ENCODE data around the gene COX5A. TPM values are rescaled to one million over a fixed set of nuclear protein-coding genes. Genes with fewer than 3 reads are reported as not detected.

COX5A gene
- total RNA-seq, 4 donors from 2014 or later, result 27.8 to 51.3 (median 32.1) TPM

DNA sequence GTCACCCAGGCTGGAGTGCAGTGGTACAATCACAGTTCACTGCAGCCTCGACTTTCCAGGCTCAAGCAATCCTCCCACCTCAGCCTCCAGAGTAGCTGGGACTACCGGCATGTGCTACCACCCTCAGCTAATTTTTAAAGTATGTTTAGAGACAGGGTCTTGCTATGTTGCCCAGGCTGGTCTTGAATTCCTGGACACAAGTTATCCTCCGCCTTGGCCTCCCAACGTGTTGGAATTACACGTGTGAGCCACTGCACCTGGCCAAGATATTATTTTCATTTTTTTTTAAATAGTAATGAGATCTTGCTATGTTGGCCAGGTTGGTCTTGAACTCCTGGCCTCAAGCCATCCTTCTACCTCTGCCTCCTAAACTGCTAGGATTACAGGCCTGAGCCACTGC lies 52.4 kb downstream of the COX5A start:
- H3K9me3 ChIP-seq, result no peaks in the 10 kb centered on the region
- DNase-seq (ENCODE audit: low spot score in 2 of 2), result no peak
- peaks cover 0 to 29% (median 11%) of the 10 kb centered on the region in 4 donors for H3K4me1 ChIP-seq
- H3K27me3 ChIP-seq, result no peaks in the 10 kb centered on the region
- no peak overlapping the region for H3K4me3 ChIP-seq
- no peak overlapping the region for H3K27ac ChIP-seq
- 89% methylated on average over 5 of the region's 5 CpGs for WGBS, 2 donors
- TF ChIP-seq EP300 (IDR thresholded peaks at IDR 0.05) (no peak), POLR2A (IDR thresholded peaks at IDR 0.05) (no peak)
- TF ChIP-seq, protein P1, sequence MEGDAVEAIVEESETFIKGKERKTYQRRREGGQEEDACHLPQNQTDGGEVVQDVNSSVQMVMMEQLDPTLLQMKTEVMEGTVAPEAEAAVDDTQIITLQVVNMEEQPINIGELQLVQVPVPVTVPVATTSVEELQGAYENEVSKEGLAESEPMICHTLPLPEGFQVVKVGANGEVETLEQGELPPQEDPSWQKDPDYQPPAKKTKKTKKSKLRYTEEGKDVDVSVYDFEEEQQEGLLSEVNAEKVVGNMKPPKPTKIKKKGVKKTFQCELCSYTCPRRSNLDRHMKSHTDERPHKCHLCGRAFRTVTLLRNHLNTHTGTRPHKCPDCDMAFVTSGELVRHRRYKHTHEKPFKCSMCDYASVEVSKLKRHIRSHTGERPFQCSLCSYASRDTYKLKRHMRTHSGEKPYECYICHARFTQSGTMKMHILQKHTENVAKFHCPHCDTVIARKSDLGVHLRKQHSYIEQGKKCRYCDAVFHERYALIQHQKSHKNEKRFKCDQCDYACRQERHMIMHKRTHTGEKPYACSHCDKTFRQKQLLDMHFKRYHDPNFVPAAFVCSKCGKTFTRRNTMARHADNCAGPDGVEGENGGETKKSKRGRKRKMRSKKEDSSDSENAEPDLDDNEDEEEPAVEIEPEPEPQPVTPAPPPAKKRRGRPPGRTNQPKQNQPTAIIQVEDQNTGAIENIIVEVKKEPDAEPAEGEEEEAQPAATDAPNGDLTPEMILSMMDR (IDR thresholded peaks at IDR 0.05), result no peak
- no peaks in the 10 kb centered on the region for H3K36me3 ChIP-seq

DNA sequence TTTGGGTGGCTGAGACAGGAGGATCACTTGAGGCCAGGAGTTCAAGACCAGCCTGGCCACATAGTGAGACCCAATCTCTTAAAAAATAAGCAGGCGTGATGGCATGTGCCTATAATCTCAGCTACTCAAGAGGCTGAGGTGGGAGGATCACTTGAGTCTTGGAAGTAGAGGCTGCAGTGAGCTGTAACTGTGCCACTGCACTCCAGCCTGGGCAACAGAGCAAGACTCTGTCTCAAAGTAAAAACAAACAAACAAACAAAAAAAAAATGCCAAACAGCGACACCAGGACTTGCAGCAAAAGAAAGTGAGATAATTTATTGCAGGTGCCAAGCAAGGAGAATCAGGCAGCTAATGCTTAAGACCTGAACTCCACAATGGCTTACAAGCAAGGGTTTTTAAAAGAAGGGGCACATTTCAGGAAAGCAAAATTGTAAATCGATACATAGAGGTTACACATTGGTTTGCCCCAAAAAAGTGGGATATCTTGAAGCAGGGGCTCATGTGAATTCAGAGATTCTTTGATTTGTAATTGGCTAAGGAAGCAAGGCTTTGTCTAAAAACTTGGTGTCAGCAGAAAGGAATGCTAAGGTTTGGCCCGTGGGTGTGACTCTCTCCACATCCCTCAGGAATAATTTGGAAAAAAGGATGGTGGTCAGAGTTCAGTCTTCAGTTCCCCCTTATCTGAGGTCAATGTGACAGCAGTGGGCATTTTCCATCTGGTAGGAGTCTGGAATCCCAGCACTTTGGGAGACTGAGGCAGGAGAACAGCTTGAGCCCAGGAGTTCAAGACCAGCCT lies 53.2 kb downstream of the COX5A start:
- H3K27me3 ChIP-seq, result no peaks in the 10 kb centered on the region
- no peak for TF ChIP-seq POLR2A (IDR thresholded peaks at IDR 0.05)
- TF ChIP-seq, protein P1 (IDR thresholded peaks at IDR 0.05), result no peak
- no peak for TF ChIP-seq EP300 (IDR thresholded peaks at IDR 0.05)
- H3K9me3 ChIP-seq, result no peaks in the 10 kb centered on the region
- H3K4me1 ChIP-seq, result peaks cover 0 to 26% (median 9%) of the 10 kb centered on the region in 4 donors
- H3K4me3 ChIP-seq, result no peak overlapping the region
- WGBS, 2 donors, result 56 to 58% methylated on average over 4 of the region's 4 CpGs
- H3K27ac ChIP-seq, result no peak overlapping the region
- no peaks in the 10 kb centered on the region for H3K36me3 ChIP-seq
- no peak for DNase-seq (ENCODE audit: low spot score in 2 of 2)

DNA sequence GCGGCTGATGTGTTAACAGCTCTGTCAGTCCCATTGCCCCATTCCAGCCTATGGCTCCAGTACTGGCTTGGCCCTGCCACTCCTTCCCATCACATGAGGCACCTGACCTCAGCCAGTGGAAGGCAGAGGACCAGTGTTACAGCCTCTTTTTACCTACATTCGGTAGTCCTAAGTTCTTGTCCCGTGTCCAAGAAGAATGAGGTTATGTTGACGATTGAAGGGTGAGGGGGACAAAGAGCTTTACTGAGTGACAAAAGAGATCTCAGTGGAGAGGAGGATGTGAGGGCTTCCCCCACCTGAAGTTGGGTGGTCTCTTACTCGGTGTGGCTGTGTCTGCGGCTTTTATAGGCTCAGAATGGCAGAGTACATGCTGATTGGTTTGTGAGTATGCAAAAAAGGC lies 55.3 kb downstream of the COX5A start:
- H3K9me3 ChIP-seq, result no peaks in the 10 kb centered on the region
- H3K27me3 ChIP-seq, result no peaks in the 10 kb centered on the region
- WGBS, 2 donors, result 92 to 94% methylated on average over 6 of the region's 6 CpGs
- peaks cover 0 to 14% (median 0%) of the 10 kb centered on the region in 4 donors for H3K4me1 ChIP-seq
- no peak overlapping the region for H3K4me3 ChIP-seq
- no peak overlapping the region for H3K27ac ChIP-seq
- TF ChIP-seq POLR2A (IDR thresholded peaks at IDR 0.05) (no peak), EP300 (IDR thresholded peaks at IDR 0.05) (no peak)
- TF ChIP-seq, protein P1 (IDR thresholded peaks at IDR 0.05), result no peak
- no peaks in the 10 kb centered on the region for H3K36me3 ChIP-seq
- DNase-seq (ENCODE audit: low spot score in 2 of 2), result no peak

DNA sequence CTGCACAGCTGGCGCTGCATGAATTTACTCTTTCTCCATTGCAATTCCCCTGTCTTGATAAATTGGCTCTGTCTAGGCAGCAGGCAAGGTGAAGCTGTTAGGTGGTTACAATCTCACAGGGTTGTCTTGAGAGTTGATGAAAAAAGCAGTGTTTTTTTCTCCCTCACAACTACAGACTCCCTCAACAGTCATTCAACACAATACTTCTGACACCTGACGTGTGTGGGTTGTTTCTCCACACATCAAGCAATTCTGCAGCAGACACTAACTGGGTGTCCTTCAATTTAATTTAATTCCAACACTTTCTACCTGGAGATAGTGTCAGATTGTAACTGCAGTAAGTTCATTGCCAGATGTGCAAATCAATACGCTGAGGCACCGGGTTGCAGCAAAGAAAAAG lies 59.6 kb downstream of the COX5A start:
- Histone ChIP-seq H3K27ac (no peak overlapping the region), H3K4me1 (peaks cover 0 to 6% (median 0%) of the 10 kb centered on the region in 4 donors), H3K9me3 (no peaks in the 10 kb centered on the region), H3K27me3 (no peaks in the 10 kb centered on the region), H3K36me3 (no peaks in the 10 kb centered on the region), H3K4me3 (no peak overlapping the region)
- TF ChIP-seq EP300 (IDR thresholded peaks at IDR 0.05) (no peak), POLR2A (IDR thresholded peaks at IDR 0.05) (no peak)
- TF ChIP-seq, protein P1 (IDR thresholded peaks at IDR 0.05), result no peak
- WGBS, 2 donors, result 72 to 77% methylated on average over 4 of the region's 4 CpGs
- no peak for DNase-seq (ENCODE audit: low spot score in 2 of 2)

DNA sequence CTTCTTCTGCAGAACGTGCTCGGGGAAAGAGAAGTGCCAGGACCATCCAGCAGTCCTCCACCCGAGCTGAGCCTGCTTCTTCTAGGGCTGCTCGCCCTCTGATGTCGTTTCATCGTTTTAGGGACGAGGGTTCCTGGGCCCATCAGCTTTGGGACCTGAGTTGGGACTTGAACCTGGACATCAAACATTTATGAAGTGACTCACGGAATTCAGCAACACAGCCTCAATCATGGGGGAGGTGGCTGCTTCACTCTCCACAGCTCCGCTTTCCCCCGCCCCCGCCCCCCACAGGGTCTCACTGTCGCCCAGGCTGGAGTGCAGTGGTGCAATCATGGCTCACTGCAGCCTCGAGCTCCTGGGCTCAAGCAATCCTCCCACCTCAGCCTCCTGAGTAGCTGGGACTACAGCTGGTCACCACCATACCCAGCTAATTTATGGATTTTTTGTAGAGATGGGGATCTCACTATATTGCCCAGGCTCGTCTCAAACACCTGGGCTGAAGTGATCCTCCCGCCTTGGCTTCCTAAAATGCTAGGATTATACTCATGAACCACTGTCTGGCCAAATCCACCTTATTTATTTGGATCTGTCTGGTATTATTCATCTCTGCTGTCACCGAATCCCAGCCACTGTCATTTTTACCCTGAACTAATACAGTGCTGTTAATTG lies 64.0 kb downstream of the COX5A start:
- H3K27ac ChIP-seq, result peak overlapping the region; percentile 91 to 97 (median 92)
- WGBS, 2 donors, result 25 to 34% methylated on average over 12 to 16 of the region's 16 CpGs

More for the DNA sequence above, 64.0 kb downstream of the COX5A start:
- Histone ChIP-seq H3K27me3 (no peaks in the 10 kb centered on the region), H3K36me3 (no peaks in the 10 kb centered on the region), H3K4me1 (peaks cover 0 to 44% (median 35%) of the 10 kb centered on the region in 4 donors), H3K9me3 (no peaks in the 10 kb centered on the region), H3K4me3 (peak overlapping the region; percentile 69 to 76 (median 75))
- TF ChIP-seq EP300 (IDR thresholded peaks at IDR 0.05) (no peak), POLR2A (IDR thresholded peaks at IDR 0.05) (no peak)
- TF ChIP-seq, protein P1 (IDR thresholded peaks at IDR 0.05), result no peak
- peak in 1 of 2 donors; percentile 28 for DNase-seq (ENCODE audit: low spot score in 2 of 2)
